ENCODE results near the gene HOXA7. TPM values are rescaled to one million over a fixed set of nuclear protein-coding genes. Genes with fewer than 3 reads are reported as not detected.

HOXA7 gene
- polyA plus RNA-seq, 4 donors, result 11.4 to 31.9 (median 27.3) TPM

DNA sequence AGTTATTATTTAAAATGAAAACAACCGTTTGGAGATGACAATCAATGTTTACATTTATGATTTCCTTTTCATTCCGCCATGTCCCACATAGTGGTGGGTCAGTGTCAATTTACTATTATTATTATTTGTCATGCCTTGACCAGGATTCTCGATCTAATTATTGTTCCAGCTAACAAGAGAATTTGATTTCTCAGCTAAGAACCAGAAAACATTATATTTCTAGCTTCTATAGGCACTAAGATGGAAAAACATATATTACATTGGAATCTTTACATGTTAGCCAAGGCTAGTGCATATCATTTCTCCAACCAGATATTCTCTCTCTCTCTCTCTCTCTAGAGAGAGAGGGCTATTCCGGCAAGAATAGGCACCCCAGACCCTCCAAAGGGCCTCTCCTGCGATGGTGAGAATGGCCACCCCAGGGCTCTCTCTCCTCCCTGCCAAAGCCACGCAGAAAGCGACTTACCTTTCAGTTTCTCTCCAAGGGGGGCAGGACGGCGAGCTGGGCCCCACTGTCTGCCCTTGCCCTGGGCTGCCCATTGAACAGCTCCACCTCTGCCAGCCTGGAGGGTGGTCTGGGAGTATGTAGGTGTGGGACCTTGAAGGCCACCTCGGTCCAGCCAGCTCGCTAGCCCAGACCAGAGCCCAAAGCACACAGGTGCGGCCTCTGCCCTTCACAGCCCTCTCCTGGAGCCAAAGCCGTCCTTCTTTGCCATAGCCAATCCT, 6.5 kb downstream of the HOXA7 start:
- no peak for DNase-seq (ENCODE audit: low read depth in 4 of 4, low spot score in 3 of 4)

- no peak for DNase-seq (ENCODE audit: low read depth in 4 of 4, low spot score in 3 of 4)
Observed at GRCh38 chr7:27148756-27149641, 7.5 kb downstream of the HOXA7 start.

- DNase-seq (ENCODE audit: low read depth in 4 of 4, low spot score in 3 of 4), result no peak
Observed at GRCh38 chr7:27148031-27148755, 8.3 kb downstream of the HOXA7 start.

- no peak for DNase-seq (ENCODE audit: low read depth in 4 of 4, low spot score in 3 of 4)
Observed at GRCh38 chr7:27147199-27148030, 9.1 kb downstream of the HOXA7 start, which contains the start of gene HOXA6. TSS of gene HOXA6 (minus strand) at chr7:27147774. CDS start at chr7:27147749, 25 bp downstream.

GRCh38 chr7:27146491-27147198, 9.8 kb downstream of the HOXA7 start:
- no peak for DNase-seq (ENCODE audit: low read depth in 4 of 4, low spot score in 3 of 4)

- no peak for DNase-seq (ENCODE audit: low read depth in 4 of 4, low spot score in 3 of 4)
Observed at GRCh38 chr7:27145914-27146412, 10.5 kb downstream of the HOXA7 start.

DNA sequence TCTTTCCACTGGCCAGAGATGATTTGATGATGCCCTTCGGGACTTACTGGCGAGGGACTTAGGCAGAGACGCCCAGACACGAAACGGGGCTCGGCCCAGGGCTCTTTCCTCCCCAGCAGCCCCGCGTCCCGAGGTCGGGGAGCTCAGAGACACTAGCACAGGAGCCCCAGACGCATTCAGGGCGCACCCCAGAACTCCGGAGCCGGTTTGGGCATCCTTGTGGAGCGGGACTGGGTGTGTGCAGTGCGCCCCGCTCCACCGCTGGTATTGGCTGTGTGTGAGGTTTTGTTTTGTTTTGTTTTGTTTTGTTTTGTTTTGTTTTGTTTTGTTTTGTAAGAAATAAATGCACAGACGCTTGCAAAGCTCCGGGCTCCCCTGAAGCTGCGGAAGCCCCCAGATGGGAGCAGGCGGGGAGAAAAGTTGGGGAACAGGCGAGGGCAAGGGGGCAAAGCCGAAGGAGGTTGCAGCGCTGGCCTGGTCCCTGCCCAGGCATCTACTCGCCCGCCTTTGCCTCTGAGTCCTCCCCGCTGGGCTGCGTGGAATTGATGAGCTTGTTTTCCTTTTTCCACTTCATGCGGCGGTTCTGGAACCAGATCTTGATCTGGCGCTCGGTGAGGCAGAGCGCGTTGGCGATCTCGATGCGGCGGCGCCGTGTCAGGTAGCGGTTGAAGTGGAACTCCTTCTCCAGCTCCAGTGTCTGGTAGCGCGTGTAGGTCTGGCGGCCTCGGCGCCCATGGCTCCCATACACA, 11.1 kb downstream of the HOXA7 start:
- no peak for DNase-seq (ENCODE audit: low read depth in 4 of 4, low spot score in 3 of 4)

GRCh38 chr7:27144781-27145164, 11.7 kb downstream of the HOXA7 start:
- DNase-seq (ENCODE audit: low read depth in 4 of 4, low spot score in 3 of 4), result no peak

DNA sequence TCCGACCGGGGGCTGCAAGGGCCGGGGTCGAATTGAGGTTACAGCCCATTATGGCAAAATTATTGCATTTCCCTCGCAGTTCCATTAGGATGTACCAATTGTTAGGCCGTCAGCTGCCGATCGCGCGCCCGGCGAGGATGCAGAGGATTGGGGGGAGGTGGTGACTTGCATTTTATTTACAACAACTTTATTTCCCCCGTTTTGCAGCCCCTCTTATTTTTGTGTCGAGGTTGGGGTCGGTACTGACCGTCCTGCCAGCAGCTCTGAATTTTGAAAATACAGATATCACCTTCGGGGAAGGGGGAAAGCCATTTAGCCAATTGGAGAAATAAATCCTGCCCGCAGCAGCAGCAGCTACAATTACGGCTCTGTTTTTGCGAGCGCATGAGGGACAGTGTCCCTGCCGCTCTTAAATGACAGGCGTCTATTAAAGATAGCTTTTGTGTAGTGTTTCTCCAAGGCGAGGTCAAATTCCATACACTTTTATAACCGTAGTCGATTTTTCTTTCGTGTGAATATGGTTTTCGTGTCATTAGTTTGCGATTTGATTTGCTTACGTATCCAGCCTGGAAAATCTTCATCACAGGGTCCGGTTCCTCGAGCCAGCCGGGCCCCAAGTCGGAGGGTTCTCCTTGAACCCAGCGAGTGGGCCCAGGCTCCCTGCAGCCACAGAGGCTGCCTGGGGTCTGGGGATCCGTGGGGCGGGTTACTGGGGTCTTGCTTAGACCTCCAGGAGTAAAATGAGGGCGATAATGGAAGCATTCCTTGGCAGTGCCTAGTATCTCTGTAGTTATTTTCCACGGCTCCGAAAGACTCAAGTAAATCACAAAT, 12.3 kb downstream of the HOXA7 start:
- no peak for DNase-seq (ENCODE audit: low read depth in 4 of 4, low spot score in 3 of 4)

- DNase-seq (ENCODE audit: low read depth in 4 of 4, low spot score in 3 of 4), result peak in 3 of 4 donors; percentile 87 to 90 (median 87)
Observed at GRCh38 chr7:27143023-27143949, 13.2 kb downstream of the HOXA7 start, which contains the start of gene HOXA5. TSS of gene HOXA5 (minus strand) at chr7:27143681. CDS start at chr7:27143607, 74 bp downstream.

GRCh38 chr7:27142580-27143022, 13.9 kb downstream of the HOXA7 start:
- no peak for DNase-seq (ENCODE audit: low read depth in 4 of 4, low spot score in 3 of 4)

- DNase-seq (ENCODE audit: low read depth in 4 of 4, low spot score in 3 of 4), result no peak
Observed at GRCh38 chr7:27141923-27142579, 14.4 kb downstream of the HOXA7 start.

GRCh38 chr7:27141137-27141922, 15.1 kb downstream of the HOXA7 start:
- no peak for DNase-seq (ENCODE audit: low read depth in 4 of 4, low spot score in 3 of 4)

DNA sequence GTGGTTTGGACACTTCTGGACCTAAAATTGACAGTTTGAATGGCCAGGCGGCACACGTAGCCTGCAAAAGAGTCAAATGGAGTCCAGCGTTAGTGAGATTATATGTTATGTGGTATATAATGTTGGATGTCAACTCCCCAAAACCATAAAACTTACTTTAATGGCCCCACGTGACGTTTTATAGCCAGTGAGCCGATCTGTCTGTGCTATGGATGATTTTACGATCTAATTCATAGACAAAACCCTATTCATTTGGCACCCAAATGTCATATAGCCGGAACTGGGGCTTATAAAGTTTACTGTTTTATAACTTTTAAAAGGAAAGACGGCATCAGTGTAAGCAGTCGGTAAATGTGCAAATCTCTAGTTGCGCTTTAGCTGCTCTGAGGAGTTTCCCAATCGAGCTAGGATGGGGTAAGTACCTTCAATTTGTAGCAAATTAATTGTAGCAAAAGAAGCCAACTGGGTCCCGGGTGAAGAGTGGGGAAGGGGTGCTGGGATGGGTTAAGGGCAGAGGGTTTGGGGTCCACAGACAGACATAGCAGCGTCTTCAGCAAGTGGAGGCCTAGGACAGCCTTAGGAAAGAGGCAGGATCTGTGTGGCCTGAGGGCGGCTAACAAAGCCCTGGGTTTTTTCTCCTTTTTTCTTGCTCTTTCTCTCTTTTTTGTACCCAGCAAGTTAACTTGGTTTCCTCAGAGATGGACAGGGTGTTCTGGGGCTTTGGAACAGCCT, 16.2 kb downstream of the HOXA7 start:
- DNase-seq (ENCODE audit: low read depth in 4 of 4, low spot score in 3 of 4), result no peak
